SH-SY5Y (cell line): ENCODE data around the gene SIM2.

Source experiments
- GATA2 ChIP-seq: IDR thresholded peaks from 2 replicates; pipeline ENCODE4 v1.6.1; 2011; ENCODE audit warnings: mild to moderate bottlenecking, low read depth, low read length
- GATA3 ChIP-seq: IDR thresholded peaks from 2 replicates; pipeline ENCODE4 v1.6.1; 2011; ENCODE audit warnings: low read depth, mild to moderate bottlenecking, low read length, moderate library complexity

GRCh38 chr21:36768496-36768895 is 69.6 kb downstream of the SIM2 start:
- TF ChIP-seq GATA2, result no peak
- TF ChIP-seq GATA3, result no peak
